Esophagus mucosa (tissue), 1 donor: ENCODE data around the gene VPS13D. TPM values are rescaled to one million over a fixed set of nuclear protein-coding genes. Genes with fewer than 3 reads are reported as not detected.
"Not testable (repeated sequence)": the region's sequence is repeated elsewhere in the genome, so short reads cannot be mapped to it uniquely, and the experiment has no call there.

ENCODE experiments used
- ATAC-seq: fragments of 200-7000 bp; cut with Tn5 transposase; one replicate; pipeline ENCODE4 v1.9.1; 2020
- total RNA-seq: library from RNA; stranded (reverse); gene quantifications from one replicate; pipeline ENCODE4 v1.2.4, GENCODE V29; 2023
- donor health status: DM: yes; HTN: yes; CAD: no.

Gene VPS13D
- total RNA-seq, 1 donor from 2014 or later = 69.4 TPM

GRCh38 chr1:12296623-12297022 lies 66.8 kb downstream of the VPS13D start:
- ATAC-seq = peak; percentile 49

GRCh38 chr1:12300706-12301105 lies 70.9 kb downstream of the VPS13D start:
- ATAC-seq = no peak

GRCh38 chr1:12301518-12302237 lies 71.8 kb downstream of the VPS13D start:
- no peak for ATAC-seq

- ATAC-seq = no peak
Measured at GRCh38 chr1:12302798-12303447, 73.1 kb downstream of the VPS13D start.

- ATAC-seq = no peak
Measured at GRCh38 chr1:12305377-12305776, 75.5 kb downstream of the VPS13D start.

- peak; percentile 45 for ATAC-seq
Measured at GRCh38 chr1:12309783-12310742, 80.2 kb downstream of the VPS13D start.

- no peak for ATAC-seq
Measured at GRCh38 chr1:12314333-12314903, 84.6 kb downstream of the VPS13D start.

- no peak for ATAC-seq
Measured at GRCh38 chr1:12315146-12315545, 85.3 kb downstream of the VPS13D start.

GRCh38 chr1:12316331-12316730 lies 86.5 kb downstream of the VPS13D start:
- no peak for ATAC-seq

GRCh38 chr1:12320486-12320885 lies 90.7 kb downstream of the VPS13D start:
- no peak for ATAC-seq

GRCh38 chr1:12324423-12324822 lies 94.6 kb downstream of the VPS13D start:
- no peak for ATAC-seq

- not testable (repeated sequence) for ATAC-seq
Measured at GRCh38 chr1:12324973-12325372, 95.1 kb downstream of the VPS13D start.

GRCh38 chr1:12326986-12327385 lies 97.2 kb downstream of the VPS13D start:
- no peak for ATAC-seq

- no peak for ATAC-seq
Measured at GRCh38 chr1:12327566-12327965, 97.7 kb downstream of the VPS13D start.

- no peak for ATAC-seq
Measured at GRCh38 chr1:12333036-12333785, 103.4 kb downstream of the VPS13D start.

GRCh38 chr1:12335815-12336214 lies 106.0 kb downstream of the VPS13D start:
- no peak for ATAC-seq

- ATAC-seq = no peak
Measured at GRCh38 chr1:12336413-12336812, 106.6 kb downstream of the VPS13D start.

GRCh38 chr1:12338017-12338416 lies 108.2 kb downstream of the VPS13D start:
- no peak for ATAC-seq

GRCh38 chr1:12338823-12339222 lies 109.0 kb downstream of the VPS13D start:
- no peak for ATAC-seq

- no peak for ATAC-seq
Measured at GRCh38 chr1:12339396-12339795, 109.6 kb downstream of the VPS13D start.

GRCh38 chr1:12339811-12340543 lies 110.1 kb downstream of the VPS13D start:
- ATAC-seq = no peak
